COR-L47 (cell line): ENCODE data around the gene PPP1R37.

Experiments used
- DNase-seq: peaks from one replicate; lab custom pipeline; 2025; lab: John Stamatoyannopoulos, UW

PPP1R37 gene

GRCh38 chr19:45071545-45071938 is 21.4 kb upstream of the PPP1R37 start:
- no peak for DNase-seq

- no peak for DNase-seq
Measured at GRCh38 chr19:45071969-45072790, 20.8 kb upstream of the PPP1R37 start.

GRCh38 chr19:45074744-45075300 is 18.2 kb upstream of the PPP1R37 start:
- no peak for DNase-seq

GRCh38 chr19:45075301-45076028 is 17.5 kb upstream of the PPP1R37 start:
- DNase-seq, result no peak

- DNase-seq, result peak; percentile 71
Measured at GRCh38 chr19:45076029-45076850, 16.7 kb upstream of the PPP1R37 start, which contains the start of gene ZNF296. ZNF296 (minus strand) TSS chr19:45076478; CDS start chr19:45076373, 105 bp downstream.

GRCh38 chr19:45076851-45077730 is 15.9 kb upstream of the PPP1R37 start:
- DNase-seq, result no peak

GRCh38 chr19:45078390-45079062 is 14.5 kb upstream of the PPP1R37 start:
- no peak for DNase-seq

GRCh38 chr19:45079063-45079910 is 13.7 kb upstream of the PPP1R37 start, which contains the start of gene GEMIN7:
GEMIN7 (plus strand) TSS chr19:45079260; CDS start chr19:45090115, 10,855 bp downstream.
- peak; percentile 79 for DNase-seq

GRCh38 chr19:45079911-45080370 is 13.0 kb upstream of the PPP1R37 start:
- peak; percentile 36 for DNase-seq

GRCh38 chr19:45082170-45082569 is 10.8 kb upstream of the PPP1R37 start:
- no peak for DNase-seq

- DNase-seq, result no peak
Measured at GRCh38 chr19:45086480-45086879, 6.5 kb upstream of the PPP1R37 start.

- DNase-seq, result no peak
Measured at GRCh38 chr19:45087531-45087930, 5.4 kb upstream of the PPP1R37 start.

- no peak for DNase-seq
Measured at GRCh38 chr19:45090034-45090433, 2.9 kb upstream of the PPP1R37 start.

- DNase-seq, result no peak
Measured at GRCh38 chr19:45090606-45091005, 2.4 kb upstream of the PPP1R37 start.

- peak; percentile 99 for DNase-seq
Measured at GRCh38 chr19:45091031-45091923, 1.7 kb upstream of the PPP1R37 start.

GRCh38 chr19:45094137-45094536 is 1.2 kb downstream of the PPP1R37 start:
- no peak for DNase-seq

- no peak for DNase-seq
Measured at GRCh38 chr19:45094707-45095106, 1.7 kb downstream of the PPP1R37 start.
